Left cardiac atrium (tissue), 4 donors: ENCODE measurements around the gene FURIN. TPM values are rescaled to one million over a fixed set of nuclear protein-coding genes. Genes with fewer than 3 reads are reported as not detected.
A peak's percentile ranks its signal among the peaks of the same experiment; 100 is the strongest.
"Not testable (repeated sequence)": the region's sequence is repeated elsewhere in the genome, so short reads cannot be mapped to it uniquely, and the experiment has no call there.

ENCODE experiments used
- ATAC-seq, 2 donors: fragments of 200-7000 bp; cut with Tn5 transposase; one replicate each; pipeline ENCODE4 v1.9.1; 2020; ENCODE audit warnings: mild to moderate bottlenecking in 2 of 2, moderate library complexity in 2 of 2
- DNase-seq: peaks from one replicate; pipeline ENCODE4 v3.0.0-alpha.2; 2020
- intact Hi-C, 2 donors: fragments of 100-400 bp; cut with DNase I; formaldehyde crosslinking; loops; one replicate each; pipeline versions ENCODE4 v1.14.1 to v1.15.1; 2022 to 2023
- total RNA-seq, 2 donors: library from RNA; stranded (reverse); fragmentation: NEBNext Ultra II Directional; extraction: Animal tissue kit (Norgen Biotek cat#: 25700); gene quantifications; one replicate each; pipeline ENCODE4 v1.2.1, GENCODE V29; 2021
- donor health status: DM: no; HTN: yes; CAD: no.
- donor health status: DM: no; HTN: yes; CAD: no; lungs with severe emphysema.
- donor health status: DM: yes; HTN: yes; CAD: no.
- donor health status: Dilated cardiomyopathy.

FURIN gene
- total RNA-seq, 2 donors from 2014 or later, result 57.7 to 78.6 TPM

DNA sequence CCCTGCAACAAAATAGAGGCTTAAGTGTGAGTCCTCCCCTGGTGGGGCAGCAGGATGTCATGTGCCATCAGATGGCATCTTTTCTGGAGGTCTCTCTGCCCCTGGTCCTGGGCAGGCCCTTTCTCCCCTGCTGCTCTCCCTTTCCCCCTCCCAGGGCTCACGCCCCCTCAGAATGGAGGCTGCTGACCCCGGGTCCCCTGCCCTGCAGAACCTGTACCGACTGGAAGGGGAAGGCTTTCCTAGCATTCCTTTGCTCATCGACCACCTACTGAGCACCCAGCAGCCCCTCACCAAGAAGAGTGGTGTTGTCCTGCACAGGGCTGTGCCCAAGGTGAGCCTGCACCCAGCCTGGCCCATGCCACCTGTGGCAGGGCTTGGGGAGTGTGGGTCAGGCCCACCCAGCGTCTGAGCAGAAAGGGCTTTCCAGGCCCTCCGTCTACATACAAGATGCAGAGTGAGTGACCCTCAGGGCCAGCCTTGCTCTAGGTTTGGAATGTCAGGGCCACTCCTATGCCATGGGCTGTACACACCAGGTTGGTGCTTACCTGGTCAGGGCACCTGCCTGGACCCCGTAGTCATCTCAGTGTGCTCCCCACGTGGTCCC, 23.1 kb downstream of the FURIN start:
- DNase-seq, result no peak
- ATAC-seq, result no peak
- intact Hi-C loops, result no loop called here

DNA sequence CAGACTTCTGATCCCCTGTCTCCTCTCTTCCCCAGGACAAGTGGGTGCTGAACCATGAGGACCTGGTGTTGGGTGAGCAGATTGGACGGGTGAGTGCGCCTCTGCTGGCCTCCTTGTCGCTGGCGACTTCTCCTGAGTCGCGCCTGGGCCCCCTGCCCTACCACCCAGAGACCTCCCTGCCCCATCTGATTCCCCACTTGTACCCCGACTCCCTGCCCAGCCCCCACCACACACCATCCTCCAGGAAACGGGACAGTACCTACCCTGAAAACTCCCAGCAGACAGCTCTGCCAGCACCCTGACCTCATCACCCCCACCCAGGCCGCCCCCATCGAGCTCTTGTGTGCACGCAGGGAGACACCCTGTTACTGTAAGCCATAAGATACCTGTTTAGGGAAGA, 23.6 kb downstream of the FURIN start:
- no peak for DNase-seq
- ATAC-seq, result no peak
- intact Hi-C loops, result no loop called here

DNA sequence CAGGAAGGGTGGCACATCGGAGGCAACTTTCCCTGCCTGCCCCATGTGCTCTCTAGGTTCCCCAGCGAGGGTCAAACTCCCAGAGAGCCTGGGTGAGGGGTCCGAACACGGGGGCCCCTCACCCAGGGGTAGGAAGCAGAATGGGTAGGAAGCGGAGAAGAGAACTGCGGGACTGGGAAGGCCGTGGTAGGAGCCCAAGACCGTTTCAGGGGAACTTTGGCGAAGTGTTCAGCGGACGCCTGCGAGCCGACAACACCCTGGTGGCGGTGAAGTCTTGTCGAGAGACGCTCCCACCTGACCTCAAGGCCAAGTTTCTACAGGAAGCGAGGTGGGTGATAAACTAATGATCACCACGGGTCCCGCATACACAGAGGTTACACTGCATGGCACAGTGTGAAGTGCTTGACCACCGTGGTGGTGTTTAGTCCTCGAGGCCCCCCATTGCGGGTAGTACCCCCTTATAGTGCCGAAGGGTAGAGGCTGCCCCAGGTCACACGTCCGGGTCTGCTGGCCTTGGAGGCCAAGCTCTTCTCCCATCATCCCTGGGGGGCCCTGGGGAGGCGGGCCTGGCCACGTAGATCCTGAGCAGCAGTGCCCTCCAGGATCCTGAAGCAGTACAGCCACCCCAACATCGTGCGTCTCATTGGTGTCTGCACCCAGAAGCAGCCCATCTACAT, 24.2 kb downstream of the FURIN start:
- intact Hi-C loops, result no loop called here

DNA sequence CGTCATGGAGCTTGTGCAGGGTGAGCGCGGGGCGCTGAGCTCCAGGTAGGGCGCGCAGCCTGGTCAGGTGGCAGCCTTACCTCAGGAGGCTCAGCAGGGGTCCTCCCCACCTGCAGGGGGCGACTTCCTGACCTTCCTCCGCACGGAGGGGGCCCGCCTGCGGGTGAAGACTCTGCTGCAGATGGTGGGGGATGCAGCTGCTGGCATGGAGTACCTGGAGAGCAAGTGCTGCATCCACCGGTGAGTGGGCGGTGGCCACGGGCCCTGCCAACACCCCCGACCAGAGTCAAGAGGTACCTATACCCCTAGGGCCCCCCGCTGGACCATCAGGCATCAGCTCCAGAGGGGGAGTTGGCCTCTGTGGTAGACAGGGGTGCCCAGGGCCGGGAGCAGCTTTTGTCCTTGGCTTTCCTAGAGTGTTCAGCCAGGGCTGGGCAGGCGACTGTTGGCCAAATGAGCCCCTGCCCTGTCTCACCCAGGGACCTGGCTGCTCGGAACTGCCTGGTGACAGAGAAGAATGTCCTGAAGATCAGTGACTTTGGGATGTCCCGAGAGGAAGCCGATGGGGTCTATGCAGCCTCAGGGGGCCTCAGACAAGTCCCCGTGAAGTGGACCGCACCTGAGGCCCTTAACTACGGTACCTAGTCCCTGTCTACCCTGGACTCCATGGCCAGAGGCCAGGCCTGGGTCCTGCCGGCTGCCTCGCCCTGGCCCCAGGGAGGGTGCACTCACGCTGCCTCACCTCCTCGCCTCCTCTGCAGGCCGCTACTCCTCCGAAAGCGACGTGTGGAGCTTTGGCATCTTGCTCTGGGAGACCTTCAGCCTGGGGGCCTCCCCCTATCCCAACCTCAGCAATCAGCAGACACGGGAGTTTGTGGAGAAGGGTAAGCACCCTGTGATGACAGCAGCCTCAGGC, 25.0 kb downstream of the FURIN start:
- ATAC-seq (no peak), DNase-seq (no peak)
- intact Hi-C loops, result no loop called here

More for the DNA sequence above, 24.2 kb downstream of the FURIN start:
- no peak for ATAC-seq
- no peak for DNase-seq

DNA sequence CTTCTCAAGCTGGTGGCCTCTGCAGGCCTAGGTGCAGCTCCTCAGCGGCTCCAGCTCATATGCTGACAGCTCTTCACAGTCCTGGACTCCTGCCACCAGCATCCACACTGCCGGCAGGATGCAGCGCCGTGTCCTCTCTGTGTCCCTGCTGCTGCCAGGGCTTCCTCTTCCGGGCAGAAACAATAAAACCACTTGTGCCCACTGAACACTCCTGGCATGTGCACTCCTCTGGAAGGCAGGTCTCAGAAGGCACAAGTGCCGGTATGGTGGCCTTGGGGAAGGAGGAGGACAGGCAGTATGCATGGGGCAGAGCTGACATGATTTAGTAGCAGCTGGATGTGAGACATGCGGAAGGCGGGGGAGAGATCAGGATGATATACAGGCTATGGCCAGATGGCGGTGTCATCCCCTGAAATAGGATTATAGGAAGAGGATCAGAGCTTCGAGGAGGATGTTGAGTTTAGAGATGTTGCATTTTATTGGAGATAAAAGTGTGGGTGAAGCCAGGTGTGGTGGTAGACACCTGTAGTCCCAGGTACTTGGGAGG, 27.3 kb downstream of the FURIN start:
- ATAC-seq, result no peak
- no peak for DNase-seq
- intact Hi-C loops, result no loop called here

DNA sequence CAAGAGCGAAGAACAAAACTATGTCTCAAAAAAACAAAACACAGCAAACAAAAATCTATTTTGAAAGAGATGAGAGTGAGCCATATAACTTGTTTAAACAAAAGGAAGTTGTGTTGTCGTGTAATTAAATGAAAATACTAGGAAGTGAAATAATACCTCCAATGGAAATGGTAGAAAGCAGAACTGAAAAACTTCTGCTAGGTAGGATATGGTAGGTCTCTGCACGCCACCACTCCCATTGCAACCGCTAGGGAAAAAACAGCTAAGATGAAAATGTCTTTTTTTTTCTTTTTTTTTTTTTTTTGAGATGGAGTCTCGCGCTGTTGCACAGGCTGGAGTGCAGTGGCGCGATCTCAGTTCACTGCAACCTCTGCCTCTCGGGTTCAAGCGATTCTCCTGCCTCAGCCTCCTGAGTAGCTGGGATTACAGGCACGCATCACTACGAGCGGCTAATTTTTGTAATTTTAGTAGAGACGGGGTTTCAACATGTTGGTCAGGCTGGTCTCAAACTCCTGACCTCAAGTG, 28.8 kb downstream of the FURIN start:
- DNase-seq, intact Hi-C loops, ATAC-seq: not testable (repeated sequence)

DNA sequence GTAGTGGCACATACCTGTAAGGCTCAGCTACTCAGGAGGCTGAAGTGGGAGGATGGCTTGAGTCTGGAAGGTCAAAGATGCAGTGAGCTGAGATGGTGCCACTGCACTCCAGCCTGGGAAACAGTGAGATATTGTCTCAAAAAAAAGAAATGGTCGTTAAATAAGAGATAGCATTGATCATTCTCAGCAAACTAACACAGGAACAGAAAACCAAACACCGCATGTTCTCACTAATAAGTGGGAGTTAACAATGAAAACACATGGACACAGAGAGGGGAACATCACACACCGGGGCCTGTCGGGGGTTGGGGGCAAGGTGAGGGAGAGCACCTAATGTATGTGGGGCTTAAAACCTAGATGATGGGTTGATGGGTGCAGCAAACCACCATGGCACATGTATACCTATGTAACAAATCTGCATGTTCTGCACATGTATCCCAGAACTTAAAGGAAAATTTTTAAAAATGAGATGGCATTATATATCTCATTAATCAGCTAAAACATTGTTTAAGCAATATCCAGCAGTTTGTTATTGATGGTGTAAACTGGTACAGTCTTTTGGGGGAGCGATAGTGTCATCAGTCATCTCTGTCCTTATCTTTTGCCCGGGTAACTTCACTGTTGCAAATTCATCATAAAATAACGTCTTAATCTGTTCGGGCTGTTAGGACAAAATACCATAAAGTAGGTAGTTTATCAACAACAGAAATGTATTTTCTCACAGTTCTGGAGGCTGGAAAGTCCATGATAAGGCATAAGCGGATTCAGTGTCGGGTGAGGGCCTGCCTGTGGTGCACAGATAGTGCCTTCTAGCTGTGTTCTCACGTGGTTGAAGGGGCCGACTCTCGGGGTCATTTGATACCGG, 33.0 kb downstream of the FURIN start:
- no peak for ATAC-seq
- peak; percentile 23 for DNase-seq
- intact Hi-C loops, result loop anchor here in 1 of 2 donors (2.0 kb wide), 1 partner anchor 31 kb away; the partner anchor contains the start of gene HDDC3

DNA sequence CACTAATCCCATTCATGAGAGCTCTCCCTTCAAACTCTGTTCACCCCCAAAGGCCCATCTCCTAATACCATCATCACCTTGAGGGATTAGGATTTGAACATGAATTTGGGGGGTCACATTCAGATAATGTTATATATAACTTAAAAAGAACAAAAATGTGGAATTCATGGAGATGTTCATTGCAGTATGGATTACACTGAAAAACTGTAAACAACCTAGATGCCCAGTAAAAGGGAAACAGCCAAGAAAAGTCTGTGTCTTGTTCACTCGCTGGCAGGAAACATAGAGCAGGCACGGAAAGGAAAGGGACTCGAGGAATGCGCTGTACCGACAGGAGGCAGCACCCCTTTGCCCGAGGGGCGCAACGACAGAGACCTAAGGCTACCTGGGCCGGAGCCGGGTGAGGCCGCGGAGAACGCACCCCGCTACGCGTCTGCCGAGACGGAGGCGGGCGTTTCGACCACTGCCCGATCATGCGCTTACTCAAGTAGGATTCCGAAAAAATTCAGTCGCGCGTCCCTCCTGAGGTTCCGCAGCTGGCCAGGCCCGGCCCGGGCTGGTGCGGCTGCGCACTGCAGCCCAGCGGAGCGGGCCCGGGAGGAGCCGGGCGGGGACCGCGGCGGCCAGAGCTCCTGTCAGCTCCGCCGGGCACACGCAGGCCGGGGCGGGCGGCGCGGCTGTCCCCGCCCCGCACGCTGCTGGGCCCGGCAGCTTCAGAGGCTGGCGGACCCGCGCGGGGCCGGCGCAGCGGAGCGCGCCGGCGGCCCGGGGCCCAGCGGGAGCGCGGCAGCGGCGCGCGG, 33.9 kb downstream of the FURIN start:
- peak; percentile 76 for DNase-seq
- intact Hi-C loops, result loop anchor here in 1 of 2 donors (2.0 kb wide), 1 partner anchor 31 kb away; the partner anchor contains the start of gene HDDC3
- ATAC-seq, result peak; percentile 92 to 94

DNA sequence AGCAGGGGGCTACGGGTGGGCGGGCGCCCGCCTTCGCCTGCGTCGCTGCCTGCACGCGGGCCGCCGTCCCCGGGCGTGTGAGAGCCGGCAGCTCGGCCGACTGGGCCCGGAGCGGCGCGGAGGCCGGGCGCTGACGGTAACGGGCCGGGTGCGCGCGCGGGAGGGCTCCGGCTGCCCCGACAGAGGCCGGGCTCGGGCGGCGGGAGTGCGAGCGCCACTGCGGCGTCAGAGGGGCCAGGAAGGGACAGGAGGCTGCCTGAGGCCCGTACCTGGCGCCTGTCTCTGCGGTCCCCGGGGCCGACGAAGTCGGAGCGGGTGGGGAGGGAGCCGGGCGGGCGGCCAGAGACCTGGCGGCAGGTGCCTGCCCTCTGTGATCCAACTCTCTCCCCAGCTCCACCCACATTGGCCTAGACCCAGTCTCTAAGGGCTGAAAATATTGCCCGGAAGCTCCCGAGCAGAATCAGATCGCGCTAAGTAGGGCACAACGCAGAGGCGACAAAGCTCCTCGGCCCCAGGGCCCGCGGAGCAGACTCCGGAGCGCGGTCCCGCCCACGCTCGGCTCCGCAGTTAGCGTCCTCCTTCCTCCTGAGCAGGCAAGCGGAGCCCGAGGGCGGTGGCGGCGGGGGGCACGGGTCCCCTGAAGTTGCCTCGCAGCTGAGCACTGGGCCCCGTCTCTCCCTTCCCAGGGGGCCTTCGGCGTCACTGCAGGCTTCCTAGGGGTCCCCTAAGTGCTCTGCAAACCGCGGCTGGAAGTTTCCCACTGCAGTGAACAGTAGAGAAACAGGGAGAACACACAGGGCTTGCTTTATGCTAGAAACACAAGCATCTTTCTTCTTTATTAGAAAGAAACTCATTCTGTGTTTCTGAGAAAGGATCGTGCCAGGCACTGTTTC, 34.7 kb downstream of the FURIN start, which contains the start of gene MAN2A2:
TSS of gene MAN2A2 (plus strand) at position 463 of the 893 bp plus-strand sequence. CDS start 906 bp downstream, outside the sequence.
- intact Hi-C loops, result loop anchor here in 1 of 2 donors (2.0 kb wide), 1 partner anchor 30 kb away; the partner anchor contains the start of gene HDDC3
- peak; percentile 80 for DNase-seq

DNA sequence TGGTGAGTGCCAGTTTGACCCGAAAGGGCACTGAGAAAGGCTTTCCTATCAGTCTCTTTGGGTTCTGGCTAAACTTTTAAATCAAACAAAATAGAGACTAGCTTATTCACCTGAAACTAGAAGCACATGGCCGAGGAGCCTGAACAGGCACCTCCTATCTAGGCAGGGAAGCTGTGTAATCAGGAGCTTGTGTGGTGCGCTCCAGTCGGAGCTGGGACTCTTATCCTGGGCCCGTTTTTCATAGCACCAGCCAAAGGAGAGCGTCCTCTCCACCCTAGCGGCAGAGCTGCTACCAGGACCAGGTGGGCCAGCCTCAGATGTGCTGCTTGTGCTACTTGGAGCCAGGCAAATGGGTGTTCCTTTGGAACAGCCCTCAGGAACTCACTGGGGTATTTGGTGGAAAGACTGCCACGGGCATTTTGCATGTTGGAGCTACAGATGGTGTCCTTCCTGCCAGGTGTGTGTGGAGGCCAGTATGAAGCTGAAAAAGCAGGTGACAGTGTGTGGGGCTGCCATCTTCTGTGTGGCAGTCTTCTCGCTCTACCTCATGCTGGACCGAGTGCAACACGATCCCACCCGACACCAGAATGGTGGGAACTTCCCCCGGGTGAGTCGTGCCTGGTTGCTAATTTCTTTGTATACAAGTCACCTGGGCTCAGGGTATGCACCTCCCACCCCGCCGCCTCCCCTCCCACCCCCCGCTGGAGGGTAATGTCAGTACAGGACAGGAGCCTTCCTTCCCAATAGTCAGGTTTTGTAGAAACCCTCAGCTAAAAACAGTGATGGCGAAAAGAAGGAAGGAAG, 35.5 kb downstream of the FURIN start:
- peak; percentile 19 for DNase-seq
- ATAC-seq, result peak in 1 of 2 donors; percentile 19
- intact Hi-C loops, result loop anchor here in 1 of 2 donors (2.0 kb wide), 1 partner anchor 29 kb away; the partner anchor contains the start of gene HDDC3

More for the DNA sequence above, 34.7 kb downstream of the FURIN start, which contains the start of gene MAN2A2:
- ATAC-seq, result peak; percentile 56 to 61

DNA sequence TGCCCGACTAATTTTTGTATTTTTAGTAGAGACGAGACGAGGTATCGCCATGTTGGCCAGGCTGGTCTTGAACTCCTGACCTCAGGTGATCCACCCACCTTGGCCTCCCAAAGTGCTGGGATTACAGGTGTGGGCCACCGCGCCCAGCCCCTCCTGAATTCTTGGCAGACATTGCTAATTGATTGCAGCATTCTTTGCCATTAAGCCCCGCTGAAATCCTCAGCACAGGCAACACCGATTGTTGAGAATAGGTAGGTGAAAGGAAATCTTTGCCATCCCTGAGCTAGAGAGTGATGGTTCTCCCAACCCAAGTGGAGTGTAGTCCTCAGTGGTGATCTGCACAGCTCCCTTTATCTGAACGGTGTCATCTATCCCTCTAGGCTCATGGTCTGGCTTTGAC, 36.4 kb downstream of the FURIN start:
- intact Hi-C loops, result no loop called here
- DNase-seq (no peak), ATAC-seq (no peak)

DNA sequence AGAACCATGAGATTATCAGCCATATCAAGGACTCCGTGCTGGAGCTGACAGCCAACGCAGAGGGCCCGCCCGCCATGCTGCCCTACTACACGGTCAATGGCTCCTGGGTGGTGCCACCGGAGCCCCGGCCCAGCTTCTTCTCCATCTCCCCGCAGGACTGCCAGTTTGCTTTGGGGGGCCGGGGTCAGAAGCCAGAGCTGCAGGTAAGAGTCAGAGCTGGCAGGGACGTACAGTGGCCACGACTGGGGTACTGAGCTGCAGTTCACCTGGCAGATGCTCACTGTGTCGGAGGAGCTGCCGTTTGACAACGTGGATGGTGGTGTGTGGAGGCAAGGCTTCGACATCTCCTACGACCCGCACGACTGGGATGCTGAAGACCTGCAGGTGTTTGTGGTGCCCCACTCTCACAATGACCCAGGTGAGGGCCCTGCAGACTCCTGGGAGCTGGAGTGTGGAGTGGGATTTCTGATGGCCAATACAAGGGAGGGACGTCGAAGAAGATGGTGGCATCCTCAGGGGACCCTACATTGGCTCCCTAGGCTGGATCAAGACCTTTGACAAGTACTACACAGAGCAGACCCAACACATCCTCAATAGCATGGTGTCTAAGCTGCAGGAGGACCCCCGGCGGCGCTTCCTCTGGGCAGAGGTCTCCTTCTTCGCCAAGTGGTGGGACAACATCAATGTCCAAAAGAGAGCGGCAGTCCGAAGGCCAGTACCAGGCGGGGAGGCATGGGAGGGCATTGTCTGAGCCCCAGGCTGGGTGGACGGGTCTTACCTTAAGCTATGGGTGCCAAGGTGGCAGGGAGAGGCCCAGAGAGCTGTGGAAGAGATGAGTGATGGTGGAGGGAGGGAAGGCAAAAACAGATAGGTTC, 37.2 kb downstream of the FURIN start:
- peak; percentile 20 for DNase-seq
- intact Hi-C loops, result no loop called here
- ATAC-seq, result no peak

DNA sequence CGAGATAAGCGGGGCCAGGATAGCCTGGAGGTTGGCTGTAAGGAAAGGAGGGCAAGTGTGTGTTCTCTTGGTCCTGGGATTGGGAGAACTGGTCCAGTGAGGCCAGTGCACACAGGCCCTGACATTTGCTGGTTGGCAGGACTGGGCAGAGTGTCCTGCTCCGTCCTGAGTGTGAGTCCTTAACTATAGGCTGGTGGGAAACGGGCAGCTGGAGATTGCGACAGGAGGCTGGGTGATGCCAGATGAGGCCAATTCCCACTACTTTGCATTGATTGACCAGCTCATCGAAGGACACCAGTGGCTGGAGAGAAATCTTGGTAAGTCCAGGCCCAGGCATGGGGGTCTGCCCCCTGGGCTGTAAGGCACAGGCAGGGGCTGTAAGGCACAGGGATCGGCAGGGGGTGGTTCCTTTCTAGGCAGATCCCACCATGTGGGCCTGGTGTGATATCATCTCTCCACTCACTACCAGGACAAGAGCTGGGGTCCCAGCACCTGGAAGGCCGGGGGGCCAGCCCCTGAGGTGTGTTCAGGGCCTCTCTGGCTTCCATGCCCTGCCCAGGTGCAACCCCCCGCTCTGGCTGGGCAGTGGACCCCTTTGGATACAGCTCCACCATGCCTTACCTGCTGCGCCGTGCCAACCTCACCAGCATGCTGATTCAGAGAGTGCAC, 37.9 kb downstream of the FURIN start:
- DNase-seq (peak; percentile 23), ATAC-seq (no peak)
- intact Hi-C loops, result no loop called here
